HCT116 (cell line): Measurements from ENCODE around the gene GRK5. TPM values are rescaled to one million over a fixed set of nuclear protein-coding genes. Genes with fewer than 3 reads are reported as not detected.

Source experiments
- ATAC-seq: fragments of 200-7000 bp; cut with Tn5 transposase; 2 replicates; pipeline ENCODE4 v1.9.1; 2020; ENCODE audit warnings: mild to moderate bottlenecking, moderate library complexity
- BruUV-seq: library from RNA; stranded (reverse); fragments of 400-500 nt; replicated peaks from 2 replicates; lab custom pipeline; 2021; lab: Mats Ljungman, UMichigan
- CTCF ChIA-PET: fragments of 300-600 bp; sonication (Branson Sonifier 250); formaldehyde crosslinking; loops from one replicate; lab custom pipeline; 2021; ENCODE audit warnings: antibody characterized with exemption; lab: Charles Lee
- POLR2A ChIA-PET: fragments of 300-600, 350-600 bp; sonication (Branson Sonifier 250); formaldehyde crosslinking; loops from one replicate; lab custom pipeline; 2021; ENCODE audit warnings: antibody characterized with exemption; lab: Charles Lee
- RAD21 ChIA-PET, 2 experiments: fragments of 300-600 bp; sonication (Branson Sonifier 250); formaldehyde crosslinking; loops; one replicate each; lab custom pipeline; 2023; ENCODE audit warnings: low total read pairs in 2 of 2; ENCODE audit not compliant: uncharacterized antibody in 2 of 2, unreplicated experiment in 2 of 2, low non-redundant PET in 1 of 2; lab: Charles Lee
- DNase-seq: peaks from one replicate; pipeline ENCODE4 v3.0.0-alpha.2; 2010; ENCODE audit warnings: low read depth, low spot score
- H2AFZ ChIP-seq: fragments of 200-600 bp; shearing (Covaris generic), sonication (generic); 2 replicates; pipeline ENCODE4 v1.6.1; 2017; ENCODE audit warnings: low read depth, mixed run types, mixed read lengths, antibody characterized with exemption, low read length; ENCODE audit not compliant: poor library complexity, severe bottlenecking
- H3K27ac ChIP-seq: 2 replicates; pipeline ENCODE4 v1.5.1; 2012; ENCODE audit warnings: low read depth, low read length
- H3K27me3 ChIP-seq: fragments of 200-600 bp; sonication (generic); 2 replicates; pipeline ENCODE4 v1.6.1; 2016; ENCODE audit warnings: mixed run types, low read length, mixed read lengths; ENCODE audit not compliant: insufficient read depth
- H3K36me3 ChIP-seq, 2 experiments: fragments of 200-500 bp in 1 of 2; fragments of 200-600 bp in 1 of 2; sonication (Bioruptor generic) in 1 of 2; sonication (generic) in 1 of 2; 2 replicates each; pipeline versions ENCODE4 v1.5.1 to v1.6.1; 2014 to 2016; ENCODE audit warnings: low read length in 2 of 2, inconsistent platforms in 1 of 2, mixed read lengths in 1 of 2, mixed run types in 1 of 2; ENCODE audit not compliant: insufficient read depth in 2 of 2, control insufficient read depth in 1 of 2
- H3K4me1 ChIP-seq, 2 experiments: fragments of 200-600 bp in 1 of 2; sonication (generic) in 1 of 2; 2 replicates each; pipeline versions ENCODE4 v1.5.1 to v1.6.1; 2012 to 2017; ENCODE audit warnings: low read length in 2 of 2, inconsistent platforms in 1 of 2, mild to moderate bottlenecking in 1 of 2, mixed read lengths in 1 of 2, mixed run types in 1 of 2, moderate library complexity in 1 of 2; ENCODE audit not compliant: insufficient read depth in 2 of 2, control insufficient read depth in 1 of 2
- H3K4me2 ChIP-seq: fragments of 200-600 bp; sonication (generic); 2 replicates; pipeline ENCODE4 v1.6.1; 2017; ENCODE audit warnings: mixed run types, low read length, mixed read lengths
- H3K4me3 ChIP-seq, 2 experiments: fragments of 200-600 bp in 1 of 2; sonication (generic) in 1 of 2; replicated peaks in 1 of 2; 2 replicates each; pipeline ENCODE4 v1.5.1; 2011 to 2016; ENCODE audit warnings: low read length in 2 of 2, control low read depth in 1 of 2, low read depth in 1 of 2, mild to moderate bottlenecking in 1 of 2, mixed read lengths in 1 of 2, mixed run types in 1 of 2
- H3K79me2 ChIP-seq: fragments of 200-600 bp; sonication (generic); 2 replicates; pipeline ENCODE4 v1.6.1; 2017; ENCODE audit warnings: mild to moderate bottlenecking, mixed run types, low read length, moderate library complexity, mixed read lengths; ENCODE audit not compliant: insufficient read depth
- H3K9ac ChIP-seq: fragments of 200-600 bp; sonication (generic); 2 replicates; pipeline ENCODE4 v1.6.1; 2016; ENCODE audit warnings: low read length, mixed read lengths
- H3K9me2 ChIP-seq: fragments of 200-600 bp; sonication (generic), shearing (Covaris generic); 2 replicates; pipeline ENCODE4 v1.6.1; 2017; ENCODE audit warnings: mixed run types, mild to moderate bottlenecking, moderate library complexity; ENCODE audit not compliant: insufficient read depth
- H3K9me3 ChIP-seq, 2 experiments: fragments of 200-500 bp in 1 of 2; fragments of 200-600 bp in 1 of 2; sonication (Bioruptor generic) in 1 of 2; sonication (generic) in 1 of 2; 2 replicates each; pipeline ENCODE4 v1.6.1; 2014 to 2017; ENCODE audit warnings: low read length in 2 of 2, mixed read lengths in 2 of 2, inconsistent platforms in 1 of 2, low read depth in 1 of 2, mild to moderate bottlenecking in 1 of 2, mixed run types in 1 of 2, moderate library complexity in 1 of 2; ENCODE audit not compliant: control insufficient read depth in 1 of 2, insufficient read depth in 1 of 2
- H4K20me1 ChIP-seq: fragments of 200-600 bp; sonication (generic), shearing (Covaris generic); 2 replicates; pipeline ENCODE4 v1.6.1; 2017; ENCODE audit warnings: mixed run types, mild to moderate bottlenecking, moderate library complexity; ENCODE audit not compliant: insufficient read depth
- CEBPB ChIP-seq: IDR thresholded peaks from 2 replicates; pipeline ENCODE4 v1.6.1; 2012; ENCODE audit warnings: low read depth
- EGR1 ChIP-seq: IDR thresholded peaks from 2 replicates; pipeline ENCODE4 v1.6.1; 2012; ENCODE audit warnings: low read depth
- ELF1 ChIP-seq: IDR thresholded peaks from 2 replicates; pipeline ENCODE4 v1.6.1; 2012; ENCODE audit warnings: low read depth, borderline replicate concordance
- EZH2phosphoT487 ChIP-seq: fragments of 200-600 bp; IDR thresholded peaks from 2 replicates; pipeline ENCODE4 v1.6.1; 2018; ENCODE audit warnings: antibody characterized with exemption, borderline replicate concordance
- FOSL1 ChIP-seq: IDR thresholded peaks from 2 replicates; pipeline ENCODE4 v1.6.1; 2012; ENCODE audit warnings: low read depth
- JUND ChIP-seq: IDR thresholded peaks from 2 replicates; pipeline ENCODE4 v1.6.1; 2012
- POLR2A ChIP-seq: IDR thresholded peaks from 2 replicates; pipeline ENCODE4 v1.7.0; 2011; ENCODE audit warnings: borderline replicate concordance; ENCODE audit not compliant: insufficient read depth, insufficient read length; ENCODE audit errors: extremely low read depth
- POLR2AphosphoS5 ChIP-seq: IDR thresholded peaks from 2 replicates; pipeline ENCODE4 v1.6.1; 2011; ENCODE audit warnings: mild to moderate bottlenecking, low read depth, low read length, moderate library complexity
- RAD21 ChIP-seq: IDR thresholded peaks from 2 replicates; pipeline ENCODE4 v1.6.1; 2012; ENCODE audit warnings: low read depth, mild to moderate bottlenecking
- SIN3A ChIP-seq: IDR thresholded peaks from 2 replicates; pipeline ENCODE4 v1.6.1; 2012; ENCODE audit warnings: low read depth
- SRF ChIP-seq: IDR thresholded peaks from 2 replicates; pipeline ENCODE4 v1.6.1; 2012; ENCODE audit warnings: low read depth
- TCF7L2 ChIP-seq: IDR thresholded peaks from 2 replicates; pipeline ENCODE4 v1.7.0; 2011; ENCODE audit warnings: borderline replicate concordance, inconsistent platforms; ENCODE audit not compliant: insufficient read depth, insufficient read length; ENCODE audit errors: extremely low read depth
- YY1 ChIP-seq: IDR thresholded peaks from 2 replicates; pipeline ENCODE4 v1.6.1; 2011; ENCODE audit warnings: low read length, low read depth, moderate library complexity, mild to moderate bottlenecking; ENCODE audit not compliant: insufficient replicate concordance; ENCODE audit errors: extremely low read depth
- ZFX ChIP-seq: fragments of 450-650 bp; IDR thresholded peaks from 2 replicates; pipeline ENCODE4 v1.6.1; 2017
- ZNF274 ChIP-seq: fragments of 200-500 bp; sonication (Bioruptor generic); IDR thresholded peaks from 2 replicates; pipeline ENCODE4 v1.6.1; 2014; ENCODE audit warnings: mild to moderate bottlenecking, low read depth, low read length, inconsistent platforms
- intact Hi-C: fragments of 100-400 bp; cut with micrococcal nuclease; formaldehyde crosslinking; loops from 2 replicates; pipeline ENCODE4 v1.10.0; 2022
- total RNA-seq: library from RNA; stranded (reverse); gene quantifications from one replicate; pipeline ENCODE4 v1.2.1, GENCODE V29; 2021; ENCODE audit not compliant: unreplicated experiment
- TF ChIP-seq, protein P1 (sequence below): IDR thresholded peaks from 2 replicates; pipeline ENCODE4 v1.6.1; 2012
- TF ChIP-seq, protein P2 (sequence below): IDR thresholded peaks from 2 replicates; pipeline ENCODE4 v1.6.1; 2011; ENCODE audit warnings: mild to moderate bottlenecking, low read length, moderate library complexity; ENCODE audit not compliant: insufficient replicate concordance; ENCODE audit errors: extremely low read depth
- TF ChIP-seq, protein P3 (sequence below): IDR thresholded peaks from 2 replicates; pipeline ENCODE4 v1.6.1; 2012
- TF ChIP-seq, protein P4 (sequence below): IDR thresholded peaks from 2 replicates; pipeline ENCODE4 v1.6.1; 2012; ENCODE audit warnings: low read depth

Gene GRK5
- total RNA-seq, 1 experiment from 2014 or later, result 7.3 TPM

DNA sequence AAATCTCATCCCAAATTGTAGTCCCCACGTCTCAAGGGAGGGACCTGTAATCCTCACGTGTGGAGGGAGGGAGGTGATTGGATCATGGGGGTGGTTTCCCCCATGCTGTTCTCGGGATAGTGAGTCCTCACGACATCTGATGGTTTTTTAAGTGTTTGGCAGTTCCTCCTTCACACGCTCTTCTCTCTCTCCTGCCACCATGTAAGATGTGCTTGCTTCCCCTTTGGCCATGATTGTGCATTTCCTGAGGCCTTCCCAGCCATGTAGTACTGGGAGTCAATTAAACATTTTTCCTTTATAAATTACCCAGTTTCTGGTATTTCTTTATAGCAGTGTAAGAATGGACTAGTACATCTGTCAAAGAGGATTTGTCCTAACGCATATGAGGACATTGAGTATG lies 275.6 kb downstream of the GRK5 start:
- H3K27ac ChIP-seq, result no peak overlapping the region
- CTCF ChIA-PET, result no interaction called here
- no TSS peak for BruUV-seq
- H3K9me3 ChIP-seq, result no peaks in the 10 kb centered on the region
- DNase-seq (no peak), ATAC-seq (no peak)
- H2AFZ ChIP-seq, result no peak overlapping the region
- H3K4me1 ChIP-seq, result peaks cover 0 to 2% of the 10 kb centered on the region in 2 experiments; a peak in 2 of 4 replicates
- H3K36me3 ChIP-seq, result no peaks in the 10 kb centered on the region
- TF ChIP-seq CEBPB, result no peak
- TF ChIP-seq SRF, result no peak
- TF ChIP-seq, protein P1, sequence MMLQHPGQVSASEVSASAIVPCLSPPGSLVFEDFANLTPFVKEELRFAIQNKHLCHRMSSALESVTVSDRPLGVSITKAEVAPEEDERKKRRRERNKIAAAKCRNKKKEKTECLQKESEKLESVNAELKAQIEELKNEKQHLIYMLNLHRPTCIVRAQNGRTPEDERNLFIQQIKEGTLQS, result no peak
- no peak for TF ChIP-seq RAD21
- TF ChIP-seq POLR2A, result no peak
- TF ChIP-seq TCF7L2, result no peak
- TF ChIP-seq, protein P2, sequence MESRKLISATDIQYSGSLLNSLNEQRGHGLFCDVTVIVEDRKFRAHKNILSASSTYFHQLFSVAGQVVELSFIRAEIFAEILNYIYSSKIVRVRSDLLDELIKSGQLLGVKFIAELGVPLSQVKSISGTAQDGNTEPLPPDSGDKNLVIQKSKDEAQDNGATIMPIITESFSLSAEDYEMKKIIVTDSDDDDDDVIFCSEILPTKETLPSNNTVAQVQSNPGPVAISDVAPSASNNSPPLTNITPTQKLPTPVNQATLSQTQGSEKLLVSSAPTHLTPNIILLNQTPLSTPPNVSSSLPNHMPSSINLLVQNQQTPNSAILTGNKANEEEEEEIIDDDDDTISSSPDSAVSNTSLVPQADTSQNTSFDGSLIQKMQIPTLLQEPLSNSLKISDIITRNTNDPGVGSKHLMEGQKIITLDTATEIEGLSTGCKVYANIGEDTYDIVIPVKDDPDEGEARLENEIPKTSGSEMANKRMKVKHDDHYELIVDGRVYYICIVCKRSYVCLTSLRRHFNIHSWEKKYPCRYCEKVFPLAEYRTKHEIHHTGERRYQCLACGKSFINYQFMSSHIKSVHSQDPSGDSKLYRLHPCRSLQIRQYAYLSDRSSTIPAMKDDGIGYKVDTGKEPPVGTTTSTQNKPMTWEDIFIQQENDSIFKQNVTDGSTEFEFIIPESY, result no peak
- TF ChIP-seq ZNF274, result no peak
- no peak for TF ChIP-seq EGR1
- no peak for TF ChIP-seq ZFX
- no peak for TF ChIP-seq ELF1
- TF ChIP-seq FOSL1, result no peak
- TF ChIP-seq, protein P3, sequence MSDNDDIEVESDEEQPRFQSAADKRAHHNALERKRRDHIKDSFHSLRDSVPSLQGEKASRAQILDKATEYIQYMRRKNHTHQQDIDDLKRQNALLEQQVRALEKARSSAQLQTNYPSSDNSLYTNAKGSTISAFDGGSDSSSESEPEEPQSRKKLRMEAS, result no peak
- no peak for TF ChIP-seq JUND
- TF ChIP-seq YY1, result no peak
- TF ChIP-seq, protein P4, sequence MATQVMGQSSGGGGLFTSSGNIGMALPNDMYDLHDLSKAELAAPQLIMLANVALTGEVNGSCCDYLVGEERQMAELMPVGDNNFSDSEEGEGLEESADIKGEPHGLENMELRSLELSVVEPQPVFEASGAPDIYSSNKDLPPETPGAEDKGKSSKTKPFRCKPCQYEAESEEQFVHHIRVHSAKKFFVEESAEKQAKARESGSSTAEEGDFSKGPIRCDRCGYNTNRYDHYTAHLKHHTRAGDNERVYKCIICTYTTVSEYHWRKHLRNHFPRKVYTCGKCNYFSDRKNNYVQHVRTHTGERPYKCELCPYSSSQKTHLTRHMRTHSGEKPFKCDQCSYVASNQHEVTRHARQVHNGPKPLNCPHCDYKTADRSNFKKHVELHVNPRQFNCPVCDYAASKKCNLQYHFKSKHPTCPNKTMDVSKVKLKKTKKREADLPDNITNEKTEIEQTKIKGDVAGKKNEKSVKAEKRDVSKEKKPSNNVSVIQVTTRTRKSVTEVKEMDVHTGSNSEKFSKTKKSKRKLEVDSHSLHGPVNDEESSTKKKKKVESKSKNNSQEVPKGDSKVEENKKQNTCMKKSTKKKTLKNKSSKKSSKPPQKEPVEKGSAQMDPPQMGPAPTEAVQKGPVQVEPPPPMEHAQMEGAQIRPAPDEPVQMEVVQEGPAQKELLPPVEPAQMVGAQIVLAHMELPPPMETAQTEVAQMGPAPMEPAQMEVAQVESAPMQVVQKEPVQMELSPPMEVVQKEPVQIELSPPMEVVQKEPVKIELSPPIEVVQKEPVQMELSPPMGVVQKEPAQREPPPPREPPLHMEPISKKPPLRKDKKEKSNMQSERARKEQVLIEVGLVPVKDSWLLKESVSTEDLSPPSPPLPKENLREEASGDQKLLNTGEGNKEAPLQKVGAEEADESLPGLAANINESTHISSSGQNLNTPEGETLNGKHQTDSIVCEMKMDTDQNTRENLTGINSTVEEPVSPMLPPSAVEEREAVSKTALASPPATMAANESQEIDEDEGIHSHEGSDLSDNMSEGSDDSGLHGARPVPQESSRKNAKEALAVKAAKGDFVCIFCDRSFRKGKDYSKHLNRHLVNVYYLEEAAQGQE, result no peak
- TF ChIP-seq SIN3A, result no peak
- TF ChIP-seq EZH2phosphoT487, result no peak
- no peak for TF ChIP-seq POLR2AphosphoS5
- H3K9ac ChIP-seq, result no peak overlapping the region
- H3K4me2 ChIP-seq, result no peak overlapping the region
- POLR2A ChIA-PET, result no interaction called here
- RAD21 ChIA-PET, result no interaction called here
- no peaks in the 10 kb centered on the region for H4K20me1 ChIP-seq
- intact Hi-C loops, result no loop called here
- H3K4me3 ChIP-seq, result no peak overlapping the region
- peaks cover 8% of the 10 kb centered on the region; the same call in 1 of the 2 replicates for H3K27me3 ChIP-seq
- H3K79me2 ChIP-seq, result no peaks in the 10 kb centered on the region
- no peaks in the 10 kb centered on the region for H3K9me2 ChIP-seq
